Measurements from ENCODE around the gene SCLY. TPM values are rescaled to one million over a fixed set of nuclear protein-coding genes. Genes with fewer than 3 reads are reported as not detected.
A peak's percentile ranks its signal among the peaks of the same experiment; 100 is the strongest.
"Not testable (repeated sequence)": the region's sequence is repeated elsewhere in the genome, so short reads cannot be mapped to it uniquely, and the experiment has no call there.

The SCLY gene
- polyA plus RNA-seq, 2 donors, result 6.3 to 6.6 TPM

DNA sequence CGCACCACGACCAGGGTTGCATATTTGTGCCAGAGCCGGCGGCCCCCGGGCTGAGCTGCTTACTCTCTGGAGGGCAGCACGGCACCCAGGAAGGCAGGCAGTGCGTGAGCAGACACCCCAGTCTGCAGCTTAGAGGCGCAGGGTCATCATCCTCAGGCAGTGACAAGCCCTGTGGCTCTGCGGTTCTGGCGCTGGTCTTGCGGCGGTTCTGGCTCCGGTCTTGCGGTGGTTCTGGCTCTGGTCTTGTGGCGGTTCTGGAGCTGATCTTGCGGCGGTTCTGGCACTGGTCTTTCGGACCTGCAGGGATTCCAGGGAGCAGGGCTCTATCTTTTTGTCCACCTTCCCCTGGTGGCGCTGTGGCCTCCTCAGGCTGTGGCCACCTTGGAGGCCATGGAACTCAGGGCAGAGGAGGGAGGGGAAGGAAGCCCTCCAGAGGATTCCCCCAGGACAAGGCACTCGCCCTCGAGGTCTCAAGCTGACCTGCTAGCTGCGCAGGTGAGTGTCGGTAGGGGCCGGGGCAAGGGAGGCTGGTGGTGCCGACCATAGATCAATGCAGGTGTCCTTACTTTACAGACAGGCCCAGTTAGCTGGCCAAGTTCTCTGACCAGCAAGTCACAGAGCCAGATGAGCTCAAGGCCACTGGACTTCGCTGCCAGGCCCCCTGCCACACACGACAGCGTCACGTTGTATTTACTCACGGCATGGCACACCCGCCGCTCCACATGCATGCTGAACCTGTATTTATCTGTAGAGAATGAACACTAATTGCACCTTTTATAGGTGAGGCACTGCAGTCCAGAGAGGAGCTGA, 54.3 kb downstream of the SCLY start:
- no peaks in the 10 kb centered on the region for H3K27me3 ChIP-seq (ENCODE audit: control insufficient read depth in 1 of 2, insufficient read depth in 2 of 2, low read length in 2 of 2)
- H3K4me3 ChIP-seq (ENCODE audit: low read depth in 1 of 2, low read length in 2 of 2), result no peak overlapping the region
- H3K36me3 ChIP-seq (ENCODE audit: control insufficient read depth in 2 of 2, insufficient read depth in 2 of 2, low read length in 1 of 2), result no peaks in the 10 kb centered on the region
- 88 to 91% methylated on average over 32 of the region's 32 CpGs for WGBS, 2 donors
- no peaks in the 10 kb centered on the region for H3K4me1 ChIP-seq (ENCODE audit: control insufficient read depth in 2 of 2, insufficient read depth in 2 of 2, low read length in 1 of 2)
- H3K9me3 ChIP-seq (ENCODE audit: control insufficient read depth in 2 of 2, insufficient read depth in 1 of 2, low read depth in 1 of 2, low read length in 1 of 2), result peaks cover 0 to 3% of the 10 kb centered on the region in 2 donors
- no peak overlapping the region for H3K27ac ChIP-seq (ENCODE audit: low read depth in 2 of 2, low read length in 1 of 2)

DNA sequence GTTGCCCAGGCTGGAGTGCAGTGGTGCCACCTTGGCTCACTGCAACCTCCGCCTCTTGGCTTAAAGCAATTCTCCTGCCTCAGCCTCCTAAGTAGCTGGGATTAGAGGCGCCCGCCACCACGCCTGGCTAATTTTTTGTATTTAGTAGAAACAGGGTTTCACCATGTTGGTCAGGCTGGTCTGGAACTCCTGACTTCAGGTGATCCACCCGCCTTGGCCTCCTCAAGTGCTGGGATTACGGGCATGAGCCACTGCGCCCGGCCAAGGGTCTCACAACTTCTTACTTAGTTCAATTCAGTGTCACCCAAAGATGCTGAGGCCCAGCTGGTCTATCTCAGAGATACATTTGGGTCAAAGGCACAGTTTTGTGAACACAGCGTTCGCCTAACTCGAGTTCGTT, 54.9 kb downstream of the SCLY start:
- not testable (repeated sequence) for H3K4me3 ChIP-seq (ENCODE audit: low read depth in 1 of 2, low read length in 2 of 2); H3K36me3 ChIP-seq (ENCODE audit: control insufficient read depth in 2 of 2, insufficient read depth in 2 of 2, low read length in 1 of 2); H3K27me3 ChIP-seq (ENCODE audit: control insufficient read depth in 1 of 2, insufficient read depth in 2 of 2, low read length in 2 of 2); H3K27ac ChIP-seq (ENCODE audit: low read depth in 2 of 2, low read length in 1 of 2); H3K4me1 ChIP-seq (ENCODE audit: control insufficient read depth in 2 of 2, insufficient read depth in 2 of 2, low read length in 1 of 2); H3K9me3 ChIP-seq (ENCODE audit: control insufficient read depth in 2 of 2, insufficient read depth in 1 of 2, low read depth in 1 of 2, low read length in 1 of 2)
- WGBS, 2 donors, result 93 to 94% methylated on average over 12 of the region's 12 CpGs

DNA sequence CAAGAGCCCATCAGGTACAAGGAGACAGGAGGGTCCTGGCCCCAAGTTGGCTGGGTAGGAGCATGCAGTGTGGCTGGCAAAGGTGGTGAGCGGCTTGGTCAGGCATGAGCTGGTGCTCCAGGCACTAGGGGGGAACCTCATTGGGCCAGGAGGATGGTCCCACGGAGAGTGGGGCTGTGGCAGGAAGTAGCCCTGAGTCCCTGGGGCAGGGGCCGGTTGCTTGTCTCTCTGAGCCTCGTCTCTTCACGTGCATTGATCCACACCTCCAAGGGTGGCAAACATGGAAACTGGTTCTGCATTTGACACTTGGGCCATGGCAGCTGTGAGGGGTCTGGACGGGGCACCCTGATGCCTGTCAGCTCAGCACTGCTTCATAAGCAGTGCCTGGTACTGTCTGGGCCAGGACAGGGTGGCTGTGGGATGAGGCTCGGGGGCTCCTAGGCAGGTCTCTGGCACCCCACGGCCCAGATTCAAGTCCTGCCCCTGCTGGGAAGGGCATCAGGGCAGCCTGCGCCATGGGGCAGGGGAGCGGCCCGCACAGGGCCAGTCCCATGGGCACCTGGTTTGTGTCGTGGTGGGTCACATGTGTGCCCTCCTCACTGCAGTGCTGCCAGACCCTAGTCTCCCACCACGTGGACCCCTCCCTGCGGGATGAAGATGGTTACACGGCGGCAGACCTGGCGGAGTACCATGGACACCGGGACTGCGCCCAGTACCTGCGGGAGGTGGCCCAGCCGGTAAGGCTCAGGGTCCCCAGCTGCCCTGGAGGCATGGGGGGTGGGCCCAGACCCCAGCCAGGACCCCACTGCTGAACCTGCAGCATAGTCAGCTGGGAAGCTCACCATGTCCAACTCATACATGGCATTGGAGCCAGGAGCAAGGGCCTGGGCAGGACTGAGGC, 55.7 kb downstream of the SCLY start:
- Histone ChIP-seq H3K4me3 (ENCODE audit: low read depth in 1 of 2, low read length in 2 of 2) (peak overlapping the region in 1 of 2 donors; percentile 18), H3K27me3 (ENCODE audit: control insufficient read depth in 1 of 2, insufficient read depth in 2 of 2, low read length in 2 of 2) (no peaks in the 10 kb centered on the region), H3K27ac (ENCODE audit: low read depth in 2 of 2, low read length in 1 of 2) (no peak overlapping the region), H3K4me1 (ENCODE audit: control insufficient read depth in 2 of 2, insufficient read depth in 2 of 2, low read length in 1 of 2) (no peaks in the 10 kb centered on the region), H3K36me3 (ENCODE audit: control insufficient read depth in 2 of 2, insufficient read depth in 2 of 2, low read length in 1 of 2) (no peaks in the 10 kb centered on the region), H3K9me3 (ENCODE audit: control insufficient read depth in 2 of 2, insufficient read depth in 1 of 2, low read depth in 1 of 2, low read length in 1 of 2) (peaks cover 0 to 3% of the 10 kb centered on the region in 2 donors)
- 91 to 92% methylated on average over 21 of the region's 21 CpGs for WGBS, 2 donors

DNA sequence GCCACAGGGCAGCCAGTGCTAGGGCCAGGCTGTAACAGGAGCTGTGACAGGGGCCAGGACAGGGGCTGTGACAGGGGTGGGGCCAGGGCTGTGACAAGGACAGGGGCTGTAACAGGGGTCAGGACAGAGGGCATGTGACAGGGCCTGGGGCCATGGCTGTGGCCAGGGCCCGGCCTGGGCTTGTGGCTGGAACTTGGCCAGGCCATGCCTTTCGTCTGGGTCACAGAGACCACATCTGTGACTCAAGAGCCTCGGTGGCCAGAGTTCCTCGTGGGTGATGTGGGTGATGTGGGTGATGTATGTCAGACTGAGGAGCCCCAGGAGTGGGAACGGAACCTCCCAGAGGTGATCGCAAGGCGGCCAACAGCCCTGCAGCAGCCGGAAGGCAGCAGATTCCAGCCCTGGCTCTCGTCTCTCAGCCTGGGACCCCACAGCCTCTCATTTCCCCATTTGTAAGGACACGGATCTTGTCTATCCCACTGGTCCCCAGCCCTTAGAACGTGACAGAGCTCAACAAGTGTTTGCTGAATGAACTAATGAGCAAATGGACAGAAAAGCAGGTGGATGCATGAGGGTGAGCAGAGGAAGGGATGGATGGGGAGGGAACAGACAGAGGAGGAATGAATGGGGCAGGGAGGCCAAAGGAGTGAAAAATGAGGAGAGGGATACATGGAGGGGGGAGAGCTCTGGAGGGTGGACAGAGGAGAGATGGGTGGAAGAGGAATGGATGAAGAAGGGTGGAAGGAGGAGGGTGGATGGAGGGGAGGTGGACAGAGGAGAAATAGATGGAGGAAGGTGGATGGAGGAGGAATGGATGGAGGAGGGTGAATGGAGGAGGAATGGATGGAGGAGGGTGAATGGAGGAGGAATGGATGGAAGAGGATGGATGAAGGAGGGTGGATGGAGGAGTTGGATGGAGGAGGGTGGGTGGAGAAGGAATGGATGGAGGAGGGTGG, 56.7 kb downstream of the SCLY start:
- Histone ChIP-seq H3K27ac (ENCODE audit: low read depth in 2 of 2, low read length in 1 of 2) (no peak overlapping the region), H3K4me3 (ENCODE audit: low read depth in 1 of 2, low read length in 2 of 2) (no peak overlapping the region), H3K36me3 (ENCODE audit: control insufficient read depth in 2 of 2, insufficient read depth in 2 of 2, low read length in 1 of 2) (no peaks in the 10 kb centered on the region), H3K9me3 (ENCODE audit: control insufficient read depth in 2 of 2, insufficient read depth in 1 of 2, low read depth in 1 of 2, low read length in 1 of 2) (peaks cover 0 to 3% of the 10 kb centered on the region in 2 donors), H3K4me1 (ENCODE audit: control insufficient read depth in 2 of 2, insufficient read depth in 2 of 2, low read length in 1 of 2) (no peaks in the 10 kb centered on the region), H3K27me3 (ENCODE audit: control insufficient read depth in 1 of 2, insufficient read depth in 2 of 2, low read length in 2 of 2) (no peaks in the 10 kb centered on the region)
- WGBS, 2 donors, result 63 to 74% methylated on average over 11 of the region's 11 CpGs

DNA sequence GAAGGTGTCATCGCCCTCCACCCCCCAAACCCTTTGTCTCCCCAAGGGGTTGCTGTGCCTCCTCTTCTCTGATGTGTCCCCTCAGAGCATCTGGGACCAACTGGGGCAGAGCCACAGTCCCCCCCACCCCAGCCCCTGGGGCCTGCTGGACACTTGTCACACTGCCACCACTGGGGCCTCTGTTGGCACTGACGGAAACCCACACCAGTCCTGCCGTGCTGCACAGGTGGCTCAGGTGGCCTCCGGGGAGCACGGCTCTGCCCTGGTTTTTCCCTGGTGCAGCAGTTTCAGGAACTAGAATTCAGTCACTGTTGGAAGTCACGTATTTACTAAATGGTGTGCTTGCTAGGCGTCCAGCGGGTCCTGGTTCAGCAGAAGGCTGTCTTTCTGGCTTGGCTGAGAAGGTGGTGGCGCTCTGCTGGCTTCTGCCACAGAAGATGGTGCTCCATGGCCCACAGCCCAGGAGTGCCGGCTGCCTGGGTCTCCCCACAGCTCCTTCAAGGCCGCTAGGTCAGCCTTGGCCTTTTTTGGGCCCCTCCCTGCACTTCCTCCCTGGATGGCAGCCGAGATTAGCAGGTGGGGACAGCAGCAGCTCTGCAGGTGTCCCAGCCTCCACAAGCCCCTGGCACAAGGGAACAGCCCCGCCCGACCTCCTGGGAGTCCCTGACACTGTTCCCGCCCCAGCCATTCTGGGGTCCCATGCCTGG, 59.1 kb downstream of the SCLY start:
- Histone ChIP-seq H3K27ac (ENCODE audit: low read depth in 2 of 2, low read length in 1 of 2) (no peak overlapping the region), H3K27me3 (ENCODE audit: control insufficient read depth in 1 of 2, insufficient read depth in 2 of 2, low read length in 2 of 2) (no peaks in the 10 kb centered on the region), H3K4me3 (ENCODE audit: low read depth in 1 of 2, low read length in 2 of 2) (no peak overlapping the region), H3K9me3 (ENCODE audit: control insufficient read depth in 2 of 2, insufficient read depth in 1 of 2, low read depth in 1 of 2, low read length in 1 of 2) (no peaks in the 10 kb centered on the region), H3K36me3 (ENCODE audit: control insufficient read depth in 2 of 2, insufficient read depth in 2 of 2, low read length in 1 of 2) (no peaks in the 10 kb centered on the region), H3K4me1 (ENCODE audit: control insufficient read depth in 2 of 2, insufficient read depth in 2 of 2, low read length in 1 of 2) (peaks cover 0 to 3% of the 10 kb centered on the region in 2 donors)
- WGBS, 2 donors, result 42 to 55% methylated on average over 15 of the region's 15 CpGs

DNA sequence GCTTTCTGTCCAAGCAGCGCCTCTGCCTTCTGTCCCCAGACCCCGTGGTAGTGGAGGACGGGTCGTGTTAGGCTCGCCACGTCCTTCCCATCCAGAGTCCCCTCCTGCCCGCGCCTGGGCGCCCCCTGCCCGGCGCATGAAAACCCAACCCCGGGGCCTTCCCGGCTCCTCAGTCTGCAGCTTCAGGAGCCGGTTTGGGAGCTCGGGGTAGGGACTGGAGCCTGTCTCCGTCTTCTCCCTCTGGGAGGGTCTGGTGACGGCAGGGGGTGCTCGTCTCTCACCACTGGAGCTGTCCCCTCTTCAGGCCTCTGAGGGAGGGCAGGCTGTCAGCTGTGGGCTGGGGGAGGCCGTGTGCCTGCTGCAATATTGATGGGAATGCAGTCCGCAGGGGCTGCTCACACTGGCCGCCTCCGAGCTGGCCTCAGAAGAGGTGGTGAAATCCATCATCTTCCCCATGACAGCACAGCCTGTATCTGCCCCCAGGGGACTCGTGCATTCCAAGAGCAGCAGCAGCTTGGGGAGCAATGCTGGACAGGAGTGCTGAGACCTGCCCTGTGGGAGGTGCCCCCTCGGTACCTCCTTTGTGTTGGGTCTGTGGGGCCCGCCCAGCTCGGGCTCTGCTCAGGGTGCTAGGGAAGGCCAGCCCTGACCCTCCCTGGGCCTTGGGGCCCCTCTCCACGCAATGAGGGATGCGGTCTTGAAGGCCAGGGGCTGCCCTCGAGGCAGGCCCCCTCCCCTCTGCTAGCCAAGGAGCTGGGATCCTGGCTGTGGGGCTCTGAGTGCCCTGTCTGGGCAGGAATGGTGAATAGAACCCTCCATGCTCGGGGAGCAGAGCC, 59.9 kb downstream of the SCLY start:
- H3K9me3 ChIP-seq (ENCODE audit: control insufficient read depth in 2 of 2, insufficient read depth in 1 of 2, low read depth in 1 of 2, low read length in 1 of 2), result no peaks in the 10 kb centered on the region
- H3K4me1 ChIP-seq (ENCODE audit: control insufficient read depth in 2 of 2, insufficient read depth in 2 of 2, low read length in 1 of 2), result peaks cover 0 to 3% of the 10 kb centered on the region in 2 donors
- no peaks in the 10 kb centered on the region for H3K27me3 ChIP-seq (ENCODE audit: control insufficient read depth in 1 of 2, insufficient read depth in 2 of 2, low read length in 2 of 2)
- H3K27ac ChIP-seq (ENCODE audit: low read depth in 2 of 2, low read length in 1 of 2), result no peak overlapping the region
- no peak overlapping the region for H3K4me3 ChIP-seq (ENCODE audit: low read depth in 1 of 2, low read length in 2 of 2)
- 40 to 49% methylated on average over 30 of the region's 30 CpGs for WGBS, 2 donors
- H3K36me3 ChIP-seq (ENCODE audit: control insufficient read depth in 2 of 2, insufficient read depth in 2 of 2, low read length in 1 of 2), result no peaks in the 10 kb centered on the region

DNA sequence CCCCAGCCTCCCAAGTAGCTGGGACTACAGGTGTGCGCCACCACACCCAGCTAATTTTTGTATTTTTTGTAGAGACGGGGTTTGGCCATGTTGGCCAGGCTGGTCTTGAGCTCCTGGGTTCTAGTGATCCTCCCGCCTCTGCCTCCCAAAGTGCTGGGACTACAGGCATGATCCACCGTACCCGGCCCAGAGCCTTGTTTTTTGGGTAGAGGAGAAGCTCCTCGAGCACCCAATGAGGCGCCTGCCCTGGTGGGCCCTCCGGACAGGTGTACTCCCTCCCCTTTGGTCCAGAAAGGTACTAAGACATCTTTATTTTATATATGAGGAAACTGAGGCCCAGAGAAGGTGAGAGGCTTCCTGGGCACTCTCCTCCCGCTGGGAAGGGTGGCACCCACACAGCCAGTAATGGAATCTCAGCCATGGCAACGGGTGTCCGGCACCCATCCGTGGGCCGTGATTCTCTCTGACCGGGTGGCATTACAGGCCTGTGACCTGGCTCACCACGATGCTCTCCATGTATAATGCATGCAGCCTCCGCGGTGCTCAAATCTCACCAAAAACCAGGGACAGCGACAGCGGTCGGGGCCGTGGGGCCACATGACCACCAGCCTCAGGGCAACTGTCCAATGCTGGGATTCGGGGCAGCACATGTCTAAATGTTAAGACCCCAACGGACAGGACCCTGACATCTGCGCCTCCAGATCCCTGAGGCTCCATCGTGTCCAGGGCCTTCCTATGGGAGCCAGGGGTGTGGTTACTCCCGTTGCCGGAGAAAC, 60.9 kb downstream of the SCLY start:
- WGBS, 2 donors, result 87 to 93% methylated on average over 27 of the region's 27 CpGs
- H3K4me1 ChIP-seq (ENCODE audit: control insufficient read depth in 2 of 2, insufficient read depth in 2 of 2, low read length in 1 of 2), result peaks cover 0 to 3% of the 10 kb centered on the region in 2 donors
- H3K36me3 ChIP-seq (ENCODE audit: control insufficient read depth in 2 of 2, insufficient read depth in 2 of 2, low read length in 1 of 2), result no peaks in the 10 kb centered on the region
- no peak overlapping the region for H3K27ac ChIP-seq (ENCODE audit: low read depth in 2 of 2, low read length in 1 of 2)
- no peak overlapping the region for H3K4me3 ChIP-seq (ENCODE audit: low read depth in 1 of 2, low read length in 2 of 2)
- H3K27me3 ChIP-seq (ENCODE audit: control insufficient read depth in 1 of 2, insufficient read depth in 2 of 2, low read length in 2 of 2), result no peaks in the 10 kb centered on the region
- no peaks in the 10 kb centered on the region for H3K9me3 ChIP-seq (ENCODE audit: control insufficient read depth in 2 of 2, insufficient read depth in 1 of 2, low read depth in 1 of 2, low read length in 1 of 2)

All from esophagus (tissue), 2 donors.